ENCODE measurements around the gene TAF11L10. TPM values are rescaled to one million over a fixed set of nuclear protein-coding genes. Genes with fewer than 3 reads are reported as not detected.

Gene TAF11L10
- polyA plus RNA-seq, 3 donors: not detected

- H3K36me3 ChIP-seq (replicated peaks in 1 of 2; ENCODE audit: control insufficient read depth in 1 of 2, insufficient read depth in 2 of 2, low read length in 2 of 2): no peaks in the 10 kb centered on the region
- DNase-seq: no peak
- H3K4me3 ChIP-seq (replicated peaks in 1 of 3; ENCODE audit: low read depth in 2 of 3, low read length in 3 of 3): no peak overlapping the region
- intact Hi-C loops (cut with micrococcal nuclease): no loop called here
- no peak overlapping the region for H3K4me2 ChIP-seq (replicated peaks; ENCODE audit: extremely low read depth, low read length, poor library complexity, severe bottlenecking)
- Mint-ChIP-seq H3K27ac (peak overlapping the region in 1 of 7 donors; percentile 23), H3K36me3 (no peaks in the 10 kb centered on the region), H3K4me3 (no peak overlapping the region), H3K4me1 (no peaks in the 10 kb centered on the region), H3K27me3 (ENCODE audit: low read depth in 3 of 3) (peaks cover 0 to 2% (median 0%) of the 10 kb centered on the region in 3 donors), H3K9me3 (peaks cover 0 to 18% (median 6%) of the 10 kb centered on the region in 7 donors)
- TF ChIP-seq CTCF (IDR thresholded peaks at IDR 0.05): no peak
- H2AFZ ChIP-seq (ENCODE audit: insufficient read depth, low read depth, low read length, poor library complexity, severe bottlenecking): no peak overlapping the region
- H3K27me3 ChIP-seq (ENCODE audit: control insufficient read depth in 2 of 2, insufficient read depth in 2 of 2, low read length in 2 of 2): no peaks in the 10 kb centered on the region
- H3K9me3 ChIP-seq (replicated peaks in 1 of 2; ENCODE audit: control insufficient read depth in 1 of 2, insufficient read depth in 1 of 2, low read length in 2 of 2): peaks cover 1 to 6% of the 10 kb centered on the region in 2 donors
- H3K9ac ChIP-seq (ENCODE audit: insufficient read depth, low read length, poor library complexity, severe bottlenecking): no peak overlapping the region
- H4K20me1 ChIP-seq (ENCODE audit: insufficient read depth, low read length): no peaks in the 10 kb centered on the region
- no peak overlapping the region for H3K27ac ChIP-seq (ENCODE audit: low read depth in 1 of 2, low read length in 2 of 2)
- H3K79me2 ChIP-seq (ENCODE audit: insufficient read depth, low read length): no peaks in the 10 kb centered on the region
- H3K4me1 ChIP-seq (ENCODE audit: control insufficient read depth in 1 of 2, insufficient read depth in 2 of 2, low read length in 2 of 2): no peaks in the 10 kb centered on the region
- WGBS (ENCODE audit: insufficient coverage): 96% methylated on average over 11 of the region's 11 CpGs
These were observed 28.1 kb upstream of the TAF11L10 start for GRCh38 chr5:17625686-17626085.

GRCh38 chr5:17620627-17621026 is 23.0 kb upstream of the TAF11L10 start:
- H3K4me3 ChIP-seq (replicated peaks in 1 of 3; ENCODE audit: low read depth in 2 of 3, low read length in 3 of 3): no peak overlapping the region
- Mint-ChIP-seq H3K36me3 (no peaks in the 10 kb centered on the region), H3K27ac (no peak overlapping the region), H3K9me3 (peaks cover 4 to 22% (median 8%) of the 10 kb centered on the region in 7 donors), H3K27me3 (ENCODE audit: low read depth in 3 of 3) (peaks cover 0 to 3% (median 0%) of the 10 kb centered on the region in 3 donors), H3K4me1 (no peaks in the 10 kb centered on the region), H3K4me3 (no peak overlapping the region)
- no peak overlapping the region for H3K4me2 ChIP-seq (replicated peaks; ENCODE audit: extremely low read depth, low read length, poor library complexity, severe bottlenecking)
- no peak overlapping the region for H2AFZ ChIP-seq (ENCODE audit: insufficient read depth, low read depth, low read length, poor library complexity, severe bottlenecking)
- H3K79me2 ChIP-seq (ENCODE audit: insufficient read depth, low read length): no peaks in the 10 kb centered on the region
- H3K4me1 ChIP-seq (ENCODE audit: control insufficient read depth in 1 of 2, insufficient read depth in 2 of 2, low read length in 2 of 2): no peaks in the 10 kb centered on the region
- peaks cover 7 to 13% of the 10 kb centered on the region in 2 donors for H3K9me3 ChIP-seq (replicated peaks in 1 of 2; ENCODE audit: control insufficient read depth in 1 of 2, insufficient read depth in 1 of 2, low read length in 2 of 2)
- H4K20me1 ChIP-seq (ENCODE audit: insufficient read depth, low read length): no peaks in the 10 kb centered on the region
- no peaks in the 10 kb centered on the region for H3K27me3 ChIP-seq (ENCODE audit: control insufficient read depth in 2 of 2, insufficient read depth in 2 of 2, low read length in 2 of 2)
- no peaks in the 10 kb centered on the region for H3K36me3 ChIP-seq (replicated peaks in 1 of 2; ENCODE audit: control insufficient read depth in 1 of 2, insufficient read depth in 2 of 2, low read length in 2 of 2)
- 94% methylated on average over 17 of the region's 17 CpGs for WGBS (ENCODE audit: insufficient coverage)
- intact Hi-C loops (cut with micrococcal nuclease): no loop called here
- H3K27ac ChIP-seq (ENCODE audit: low read depth in 1 of 2, low read length in 2 of 2): no peak overlapping the region
- H3K9ac ChIP-seq (ENCODE audit: insufficient read depth, low read length, poor library complexity, severe bottlenecking): no peak overlapping the region
- no peak for TF ChIP-seq CTCF (IDR thresholded peaks at IDR 0.05)
- DNase-seq: no peak

Measured in CD14-positive monocyte (primary cell).